ENCODE results near the gene MMP25. TPM values are rescaled to one million over a fixed set of nuclear protein-coding genes. Genes with fewer than 3 reads are reported as not detected.

The MMP25 gene
- total and polyA plus RNA-seq, 2 experiments from 2014 or later, result 6.3 TPM; not detected in 1

- Histone ChIP-seq H3K9me3 (ENCODE audit: low read depth) (no peaks in the 10 kb centered on the region), H3K27ac (no peak overlapping the region), H3K79me2 (peaks cover 28% of the 10 kb centered on the region), H3K4me1 (ENCODE audit: insufficient read depth) (peaks cover 33% of the 10 kb centered on the region), H2AFZ (no peak overlapping the region), H3K36me3 (replicated peaks; ENCODE audit: insufficient read depth, low read depth) (no peaks in the 10 kb centered on the region), H3K9me2 (replicated peaks; ENCODE audit: insufficient read depth) (no peaks in the 10 kb centered on the region), H3K4me2 (no peak overlapping the region), H4K20me1 (ENCODE audit: insufficient read depth, poor library complexity, severe bottlenecking) (peaks cover 6% of the 10 kb centered on the region), H3K27me3 (peaks cover 7% of the 10 kb centered on the region), H3K4me3 (no peak overlapping the region)
- 96% methylated on average over 6 of the region's 6 CpGs for WGBS (ENCODE audit: low lambda C conversion rate, missing lambda C conversion rate)
- no peak for DNase-seq (ENCODE audit: low spot score)
- no peak for TF ChIP-seq CTCF (IDR thresholded peaks at IDR 0.05; ENCODE audit: poor library complexity)
- TF ChIP-seq EZH2 (IDR thresholded peaks at IDR 0.05; ENCODE audit: borderline replicate concordance), result no peak
- TF ChIP-seq EZH2phosphoT487 (IDR thresholded peaks at IDR 0.05; ENCODE audit: low read depth, severe bottlenecking, unreplicated experiment), result no peak
Measured at GRCh38 chr16:3014971-3015370, 31.4 kb upstream of the MMP25 start.

GRCh38 chr16:3015865-3016521, 30.4 kb upstream of the MMP25 start:
- peaks cover 25% of the 10 kb centered on the region for H3K4me1 ChIP-seq (ENCODE audit: insufficient read depth)
- WGBS (ENCODE audit: low lambda C conversion rate, missing lambda C conversion rate), result 79% methylated on average over 13 of the region's 13 CpGs
- no peak overlapping the region for H3K4me3 ChIP-seq
- peaks cover 6% of the 10 kb centered on the region for H4K20me1 ChIP-seq (ENCODE audit: insufficient read depth, poor library complexity, severe bottlenecking)
- peak overlapping the region; percentile 57 for H3K4me2 ChIP-seq
- H3K27me3 ChIP-seq, result peaks cover 7% of the 10 kb centered on the region
- no peaks in the 10 kb centered on the region for H3K9me3 ChIP-seq (ENCODE audit: low read depth)
- no peaks in the 10 kb centered on the region for H3K9me2 ChIP-seq (replicated peaks; ENCODE audit: insufficient read depth)
- DNase-seq (ENCODE audit: low spot score), result no peak
- H3K27ac ChIP-seq, result no peak overlapping the region
- no peaks in the 10 kb centered on the region for H3K36me3 ChIP-seq (replicated peaks; ENCODE audit: insufficient read depth, low read depth)
- peaks cover 28% of the 10 kb centered on the region for H3K79me2 ChIP-seq
- no peak overlapping the region for H2AFZ ChIP-seq
- TF ChIP-seq EZH2phosphoT487 (IDR thresholded peaks at IDR 0.05; ENCODE audit: low read depth, severe bottlenecking, unreplicated experiment), result no peak
- TF ChIP-seq EZH2 (IDR thresholded peaks at IDR 0.05; ENCODE audit: borderline replicate concordance), result no peak
- TF ChIP-seq CTCF (IDR thresholded peaks at IDR 0.05; ENCODE audit: poor library complexity), result no peak

GRCh38 chr16:3017344-3017743, 29.0 kb upstream of the MMP25 start:
- peaks cover 6% of the 10 kb centered on the region for H4K20me1 ChIP-seq (ENCODE audit: insufficient read depth, poor library complexity, severe bottlenecking)
- no peaks in the 10 kb centered on the region for H3K9me2 ChIP-seq (replicated peaks; ENCODE audit: insufficient read depth)
- peaks cover 22% of the 10 kb centered on the region for H3K4me1 ChIP-seq (ENCODE audit: insufficient read depth)
- H3K79me2 ChIP-seq, result peaks cover 28% of the 10 kb centered on the region
- H3K4me2 ChIP-seq, result peak overlapping the region; percentile 78
- H3K9me3 ChIP-seq (ENCODE audit: low read depth), result no peaks in the 10 kb centered on the region
- peak overlapping the region; percentile 98 for H3K27ac ChIP-seq
- peaks cover 7% of the 10 kb centered on the region for H3K27me3 ChIP-seq
- no peak overlapping the region for H2AFZ ChIP-seq
- no peaks in the 10 kb centered on the region for H3K36me3 ChIP-seq (replicated peaks; ENCODE audit: insufficient read depth, low read depth)
- WGBS (ENCODE audit: low lambda C conversion rate, missing lambda C conversion rate), result 12% methylated on average over 20 of the region's 20 CpGs
- H3K4me3 ChIP-seq, result peak overlapping the region; percentile 42
- no peak for TF ChIP-seq EZH2 (IDR thresholded peaks at IDR 0.05; ENCODE audit: borderline replicate concordance)
- TF ChIP-seq CTCF (IDR thresholded peaks at IDR 0.05; ENCODE audit: poor library complexity), result no peak
- TF ChIP-seq EZH2phosphoT487 (IDR thresholded peaks at IDR 0.05; ENCODE audit: low read depth, severe bottlenecking, unreplicated experiment), result no peak
- DNase-seq (ENCODE audit: low spot score), result no peak

Data from hepatocyte (in vitro differentiated cells).